Heart left ventricle (tissue), 13 donors: ENCODE measurements around the gene MYO1G.

Source experiments
- CTCF ChIP-seq, 12 donors: fragments of 200-600 bp; sonication (generic) in 4 of 12; IDR thresholded peaks; one replicate each; pipeline versions ENCODE4 v1.5.0 to v1.8.0; 2018 to 2022; ENCODE audit warnings: antibody characterized with exemption in 12 of 12, mild to moderate bottlenecking in 5 of 12
- POLR2A ChIP-seq, 2 donors: fragments of 450-650 bp; IDR thresholded peaks; one replicate each; pipeline ENCODE4 v1.6.1; 2017; ENCODE audit warnings: antibody characterized with exemption in 2 of 2, mild to moderate bottlenecking in 2 of 2, moderate library complexity in 2 of 2
- donor health status: ischemic (EF 13 %, LVEDD 7.1; RV severe dilation, severe dysfunction).
- donor health status: DM: no; HTN: yes; CAD: no.
- donor health status: DM: no; HTN: no; CAD: no.
- donor health status: ischemic (EF 25% LVEDD 6.9; RV normal size, moderate dysfunction).
- donor health status: ischemic (EF 25% LVEDD 5.7; RV mildly dilated, moderate dysfunction).
- donor health status: ischemic (EF 35%, LVEDD 5.7; RV mildly dilated, moderate dysfunction).
- donor health status: nonischemic (EF 11% LVEDD 7.7; RV severe dilation, severe dysfunction).
- donor health status: DM: yes; HTN: yes; CAD: no.
- donor health status: PGD.
- donor health status: ischemic (EF 29% LVEDD 5.4; RV normal size, mild dysfunction).
- donor health status: nonischemic (EF 23%, LVEDD 6.1; RV moderate dilation, normal function).

GRCh38 chr7:44971902-44972441 is 6.8 kb downstream of the MYO1G start:
- TF ChIP-seq CTCF (IDR thresholded peaks at IDR 0.05) (no peak), POLR2A (IDR thresholded peaks at IDR 0.05) (no peak)
